ENCODE results near the gene SPATA20. TPM values are rescaled to one million over a fixed set of nuclear protein-coding genes. Genes with fewer than 3 reads are reported as not detected.

Gene SPATA20
- total RNA-seq, 2 donors from 2014 or later: 65.6 to 75.2 TPM

DNA sequence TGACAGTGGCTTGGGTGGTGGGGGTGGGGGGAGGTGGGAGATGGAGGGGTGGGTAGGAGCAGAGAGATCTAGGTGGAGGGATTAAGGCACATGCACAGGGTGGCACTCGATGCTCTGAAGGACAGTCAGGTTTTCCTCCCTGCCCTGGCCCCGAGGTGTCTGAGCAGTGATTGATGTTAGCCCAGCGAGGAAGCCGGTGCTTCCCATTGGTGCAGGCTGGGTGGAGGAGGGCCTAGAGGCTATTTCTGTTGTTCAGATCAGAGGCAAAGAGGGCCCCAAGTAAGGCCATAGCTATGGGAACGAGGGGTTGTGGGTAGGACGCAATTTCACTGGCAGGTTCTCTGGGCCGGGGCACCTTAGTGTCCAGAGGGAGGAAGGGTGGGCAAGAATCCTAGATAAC is 36.7 kb downstream of the SPATA20 start:
- TF ChIP-seq, protein P1, sequence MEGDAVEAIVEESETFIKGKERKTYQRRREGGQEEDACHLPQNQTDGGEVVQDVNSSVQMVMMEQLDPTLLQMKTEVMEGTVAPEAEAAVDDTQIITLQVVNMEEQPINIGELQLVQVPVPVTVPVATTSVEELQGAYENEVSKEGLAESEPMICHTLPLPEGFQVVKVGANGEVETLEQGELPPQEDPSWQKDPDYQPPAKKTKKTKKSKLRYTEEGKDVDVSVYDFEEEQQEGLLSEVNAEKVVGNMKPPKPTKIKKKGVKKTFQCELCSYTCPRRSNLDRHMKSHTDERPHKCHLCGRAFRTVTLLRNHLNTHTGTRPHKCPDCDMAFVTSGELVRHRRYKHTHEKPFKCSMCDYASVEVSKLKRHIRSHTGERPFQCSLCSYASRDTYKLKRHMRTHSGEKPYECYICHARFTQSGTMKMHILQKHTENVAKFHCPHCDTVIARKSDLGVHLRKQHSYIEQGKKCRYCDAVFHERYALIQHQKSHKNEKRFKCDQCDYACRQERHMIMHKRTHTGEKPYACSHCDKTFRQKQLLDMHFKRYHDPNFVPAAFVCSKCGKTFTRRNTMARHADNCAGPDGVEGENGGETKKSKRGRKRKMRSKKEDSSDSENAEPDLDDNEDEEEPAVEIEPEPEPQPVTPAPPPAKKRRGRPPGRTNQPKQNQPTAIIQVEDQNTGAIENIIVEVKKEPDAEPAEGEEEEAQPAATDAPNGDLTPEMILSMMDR (IDR thresholded peaks at IDR 0.05): no peak
- TF ChIP-seq POLR2A (IDR thresholded peaks at IDR 0.05): no peak
- peaks cover 11% of the 10 kb centered on the region for H3K4me1 ChIP-seq
- no peak overlapping the region for H3K27ac ChIP-seq
- no peaks in the 10 kb centered on the region for H3K36me3 ChIP-seq (replicated peaks in 1 of 2; ENCODE audit: insufficient read depth in 1 of 2, low read depth in 2 of 2)
- H3K4me3 ChIP-seq: no peak overlapping the region
- no peaks in the 10 kb centered on the region for H3K9me3 ChIP-seq
- DNase-seq (no peak), ATAC-seq (no peak)
- H3K27me3 ChIP-seq: no peaks in the 10 kb centered on the region
- WGBS, 2 donors: 64 to 72% methylated on average over 7 of the region's 7 CpGs
- intact Hi-C loops (cut with DNase I): no loop called here

DNA sequence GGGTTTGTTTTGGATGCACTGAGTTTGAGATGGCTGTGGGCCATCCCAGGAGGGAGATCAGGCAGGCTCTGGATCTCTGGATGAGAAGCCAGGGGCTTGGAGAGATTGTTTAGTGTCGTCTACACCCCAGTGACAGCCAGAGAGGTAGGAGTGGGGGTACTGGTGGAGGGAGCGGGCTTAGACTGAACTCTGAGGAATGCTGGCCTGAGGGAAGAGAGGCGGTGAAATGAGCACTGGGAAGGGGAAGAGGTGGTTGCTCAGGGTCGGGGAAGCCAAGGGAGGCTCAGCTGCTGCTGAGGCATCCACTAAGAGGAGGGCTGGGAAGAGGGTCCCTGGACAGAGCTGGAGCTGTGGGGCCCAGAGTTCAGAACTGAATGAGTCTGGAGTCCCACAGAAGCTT is 37.1 kb downstream of the SPATA20 start:
- H3K27ac ChIP-seq: no peak overlapping the region
- DNase-seq (no peak), ATAC-seq (no peak)
- no peak overlapping the region for H3K4me3 ChIP-seq
- H3K4me1 ChIP-seq: peaks cover 15% of the 10 kb centered on the region
- no peaks in the 10 kb centered on the region for H3K27me3 ChIP-seq
- no peaks in the 10 kb centered on the region for H3K36me3 ChIP-seq (replicated peaks in 1 of 2; ENCODE audit: insufficient read depth in 1 of 2, low read depth in 2 of 2)
- 78 to 80% methylated on average over 4 of the region's 4 CpGs for WGBS, 2 donors
- H3K9me3 ChIP-seq: no peaks in the 10 kb centered on the region
- intact Hi-C loops (cut with DNase I): no loop called here
- TF ChIP-seq, protein P1 (IDR thresholded peaks at IDR 0.05): no peak
- no peak for TF ChIP-seq POLR2A (IDR thresholded peaks at IDR 0.05)

DNA sequence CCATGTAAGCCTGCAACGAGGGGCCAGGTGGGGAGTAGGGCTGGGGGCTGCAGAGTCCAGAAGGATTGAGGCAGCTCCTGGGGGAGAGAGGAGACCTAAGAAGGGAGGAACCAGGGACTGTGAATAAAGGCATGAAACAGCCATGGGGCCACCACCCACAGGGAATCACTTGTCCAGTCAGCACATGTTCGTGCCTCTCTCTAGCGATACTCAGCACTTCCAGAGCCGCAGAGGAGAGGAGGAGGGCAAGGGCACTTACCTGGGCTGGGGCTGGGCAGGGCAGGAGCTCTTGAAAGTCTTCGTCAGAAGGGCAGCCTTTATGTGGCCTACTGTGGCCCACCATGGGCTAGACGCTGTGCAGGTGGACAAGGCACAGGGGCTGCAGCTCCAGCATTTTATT is 37.8 kb downstream of the SPATA20 start:
- DNase-seq (no peak), ATAC-seq (no peak)
- intact Hi-C loops (cut with DNase I): no loop called here
- H3K4me1 ChIP-seq: peaks cover 15% of the 10 kb centered on the region
- 69 to 78% methylated on average over 6 of the region's 6 CpGs for WGBS, 2 donors
- TF ChIP-seq POLR2A (IDR thresholded peaks at IDR 0.05): no peak
- TF ChIP-seq, protein P1 (IDR thresholded peaks at IDR 0.05): no peak
- no peak overlapping the region for H3K27ac ChIP-seq
- no peaks in the 10 kb centered on the region for H3K36me3 ChIP-seq (replicated peaks in 1 of 2; ENCODE audit: insufficient read depth in 1 of 2, low read depth in 2 of 2)
- H3K27me3 ChIP-seq: no peaks in the 10 kb centered on the region
- H3K4me3 ChIP-seq: no peak overlapping the region
- no peaks in the 10 kb centered on the region for H3K9me3 ChIP-seq

DNA sequence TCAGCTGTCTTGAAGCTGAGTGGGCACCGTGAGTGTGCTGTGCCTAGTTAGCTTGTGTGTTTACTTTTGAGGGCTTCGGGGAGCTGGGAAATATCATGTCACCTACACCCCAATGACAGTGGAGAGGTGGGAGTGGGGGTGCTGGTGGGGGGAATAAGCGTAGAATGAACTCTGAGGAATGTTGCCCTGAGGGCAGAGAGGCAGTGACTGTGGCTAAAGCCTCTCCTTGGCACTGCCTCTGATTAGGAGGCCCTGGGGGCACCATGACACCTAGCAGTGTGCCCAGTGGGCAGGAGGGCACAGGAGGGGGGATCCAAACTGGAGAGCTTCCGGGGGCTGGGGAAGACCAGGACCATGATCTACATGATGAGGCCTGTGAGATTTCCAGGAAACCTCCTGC is 38.4 kb downstream of the SPATA20 start:
- TF ChIP-seq POLR2A (IDR thresholded peaks at IDR 0.05): no peak
- TF ChIP-seq, protein P1 (IDR thresholded peaks at IDR 0.05): no peak
- 76 to 84% methylated on average over 4 of the region's 4 CpGs for WGBS, 2 donors
- H3K27ac ChIP-seq: no peak overlapping the region

DNA sequence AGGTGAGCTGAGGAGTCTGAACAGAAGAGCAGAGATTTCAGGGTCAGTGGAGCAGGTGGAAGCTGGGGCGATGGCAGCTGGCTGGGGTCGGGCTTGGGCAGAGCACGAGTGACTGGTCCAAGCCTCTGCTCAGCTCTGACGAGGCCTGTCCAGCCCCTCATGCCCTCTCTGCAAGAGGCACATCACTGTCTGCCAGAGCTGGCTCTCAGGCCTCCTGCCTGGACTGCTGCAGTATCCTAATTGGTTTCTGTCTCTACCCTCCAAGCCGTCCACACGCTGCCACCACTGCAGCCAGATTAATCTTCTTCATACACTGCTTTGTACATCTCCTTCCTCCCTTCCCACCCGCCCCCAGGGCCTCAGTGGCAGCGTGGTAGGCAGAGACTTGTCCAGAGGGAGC is 38.9 kb downstream of the SPATA20 start:
- Histone ChIP-seq H3K27ac (no peak overlapping the region), H3K9me3 (no peaks in the 10 kb centered on the region), H3K36me3 (replicated peaks in 1 of 2; ENCODE audit: insufficient read depth in 1 of 2, low read depth in 2 of 2) (no peaks in the 10 kb centered on the region), H3K4me1 (peaks cover 20% of the 10 kb centered on the region), H3K4me3 (no peak overlapping the region), H3K27me3 (no peaks in the 10 kb centered on the region)
- intact Hi-C loops (cut with DNase I): no loop called here
- no peak for DNase-seq
- no peak for ATAC-seq
- WGBS, 2 donors: 78 to 84% methylated on average over 4 to 7 of the region's 8 CpGs
- TF ChIP-seq, protein P1 (IDR thresholded peaks at IDR 0.05): no peak
- TF ChIP-seq POLR2A (IDR thresholded peaks at IDR 0.05): no peak

More for the DNA sequence above, 38.4 kb downstream of the SPATA20 start:
- Histone ChIP-seq H3K27me3 (no peaks in the 10 kb centered on the region), H3K9me3 (no peaks in the 10 kb centered on the region), H3K4me3 (no peak overlapping the region), H3K4me1 (peaks cover 20% of the 10 kb centered on the region), H3K36me3 (replicated peaks in 1 of 2; ENCODE audit: insufficient read depth in 1 of 2, low read depth in 2 of 2) (no peaks in the 10 kb centered on the region)
- no peak for DNase-seq
- intact Hi-C loops (cut with DNase I): no loop called here
- ATAC-seq: no peak
